Motor neuron (in vitro differentiated cells): ENCODE results near the gene RGPD3. TPM values are rescaled to one million over a fixed set of nuclear protein-coding genes. Genes with fewer than 3 reads are reported as not detected.
"Not testable (repeated sequence)": the region's sequence is repeated elsewhere in the genome, so short reads cannot be mapped to it uniquely, and the experiment has no call there.

Experiments used
- ATAC-seq, 8 experiments: fragments of 200-7000 bp; cut with Tn5 transposase; replicated peaks in 6 of 8; 2 replicates each; pipeline ENCODE4 v1.8.0; 2021; ENCODE audit warnings: mild to moderate bottlenecking in 8 of 8, moderate library complexity in 8 of 8
- H3K27ac ChIP-seq, 2 donors: fragments of 250-450 bp; sonication (Bioruptor Pico); 2 replicates each; pipeline ENCODE4 v1.9.0; 2021; ENCODE audit warnings: antibody characterized with exemption in 2 of 2, mild to moderate bottlenecking in 2 of 2, moderate library complexity in 1 of 2
- H3K4me1 ChIP-seq, 2 donors: fragments of 250-450 bp; sonication (Bioruptor Pico); replicated peaks in 1 of 2; 2 replicates each; pipeline ENCODE4 v1.6.1; 2021; ENCODE audit warnings: antibody characterized with exemption in 2 of 2, mild to moderate bottlenecking in 2 of 2, moderate library complexity in 1 of 2
- H3K4me3 ChIP-seq, 5 donors: fragments of 250-450 bp; sonication (Bioruptor Pico); 2 replicates each; pipeline ENCODE4 v1.9.0; 2021; ENCODE audit warnings: antibody characterized with exemption in 5 of 5, mild to moderate bottlenecking in 5 of 5, moderate library complexity in 4 of 5
- WGBS, 10 experiments: fragments of 450-650 bp; shearing (Covaris generic); methylation state at CpG; one replicate each; pipeline ENCODE4 v1.0.0; 2022; 5-methylcytosine and 5-hydroxymethylcytosine counted together
- in situ Hi-C, 9 experiments: fragments of 400-800 bp; cut with MboI; loops; one replicate each; pipeline ENCODE4 v1.15.0; 2021; ENCODE audit warnings: low sequenced_read_pairs in 9 of 9, low pct_unique_long_range_greater_than_20kb in 2 of 9; ENCODE audit not compliant: unreplicated experiment in 9 of 9
- total RNA-seq, 8 experiments: library from RNA; unstranded; fragments of 300-600 nt; gene quantifications; 2 replicates each; pipeline versions ENCODE4 v1.2.3 to v1.2.4, GENCODE V29; 2022

The RGPD3 gene
- total RNA-seq, 8 experiments from 2014 or later, result 0.29 to 0.76 (median 0.58) TPM

DNA sequence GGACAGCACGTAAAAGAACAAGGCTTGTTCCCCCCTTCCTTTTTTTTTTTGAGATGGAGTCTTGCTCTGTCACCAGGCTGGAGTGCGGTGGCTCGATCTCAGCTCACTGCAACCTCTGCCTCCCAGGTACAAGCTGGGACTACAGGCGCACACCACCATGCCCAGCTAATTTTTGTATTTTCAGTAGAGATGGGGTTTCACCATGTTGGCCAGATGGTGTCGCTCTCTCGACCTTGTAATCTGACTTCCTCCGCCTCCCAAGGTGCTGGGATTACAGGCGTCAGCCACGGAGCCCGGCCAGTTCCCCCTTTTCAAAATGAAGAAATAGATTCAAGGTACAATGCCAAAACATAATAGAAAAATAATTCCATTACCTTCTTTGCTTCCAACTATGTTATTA, 6.3 kb downstream of the RGPD3 start:
- WGBS, 10 experiments, result no CpG with 5 or more reads among the region's 10 CpGs
- in situ Hi-C loops, H3K4me3 ChIP-seq, H3K4me1 ChIP-seq, H3K27ac ChIP-seq: not testable (repeated sequence)
- ATAC-seq, result peak in 1 of 8 experiments; percentile 57

DNA sequence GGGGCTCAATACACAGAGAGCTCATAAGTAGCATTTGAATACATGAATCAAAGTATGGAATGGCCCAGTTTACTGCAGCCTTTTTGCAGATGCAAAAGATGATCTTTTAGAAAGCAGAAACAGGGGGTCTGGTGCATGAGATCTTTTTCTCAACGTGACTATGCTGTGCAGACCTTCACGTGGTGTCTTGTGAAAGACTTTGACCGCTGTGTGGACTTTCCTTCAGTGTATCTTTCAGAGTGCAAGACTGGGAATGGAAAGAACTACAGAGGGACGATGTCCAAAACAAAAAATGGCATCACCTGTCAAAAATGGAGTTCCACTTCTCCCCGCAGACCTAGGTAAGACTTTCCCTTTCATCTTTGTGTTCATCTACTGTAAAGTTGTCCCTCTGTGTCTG, 77.5 kb downstream of the RGPD3 start:
- H3K27ac ChIP-seq, in situ Hi-C loops, ATAC-seq, H3K4me3 ChIP-seq, H3K4me1 ChIP-seq: not testable (repeated sequence)
- WGBS, 10 experiments, result no CpG with 5 or more reads among the region's 5 CpGs

DNA sequence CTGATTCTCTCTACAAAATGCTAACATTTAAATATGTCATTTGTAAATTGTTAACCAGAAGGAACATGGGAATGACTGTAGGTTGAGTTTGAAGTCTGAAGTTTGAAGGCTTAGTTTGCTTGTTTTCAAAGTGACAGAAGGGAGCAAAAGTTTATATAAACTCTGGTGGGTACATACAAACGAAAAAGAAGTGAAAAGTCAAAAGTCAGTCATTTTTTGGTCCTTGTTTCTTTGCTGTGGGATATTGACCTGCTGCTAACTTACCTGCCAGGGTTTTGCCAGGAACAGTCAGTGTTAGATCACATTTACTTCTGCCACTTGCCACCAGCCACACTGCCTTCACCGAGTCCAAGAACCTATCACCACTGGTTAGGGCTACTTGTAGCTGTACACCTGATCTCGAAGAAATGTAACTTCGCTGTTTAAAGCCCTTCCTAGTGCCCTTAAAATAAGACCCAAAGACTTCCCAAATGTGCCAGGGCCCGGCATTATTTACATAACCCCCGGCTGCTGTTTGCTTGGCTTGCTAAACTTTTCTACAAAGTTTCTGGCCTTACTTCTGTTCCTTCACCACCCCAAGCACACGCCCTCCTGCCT, 79.3 kb downstream of the RGPD3 start:
- H3K27ac ChIP-seq, ATAC-seq, H3K4me3 ChIP-seq, H3K4me1 ChIP-seq, in situ Hi-C loops: not testable (repeated sequence)
- WGBS, 10 experiments, result 20 to 75% (median 57%) methylated on average over 1 to 5 of the region's 7 CpGs; no CpG with 5 or more reads in 6 of the 10 experiments

DNA sequence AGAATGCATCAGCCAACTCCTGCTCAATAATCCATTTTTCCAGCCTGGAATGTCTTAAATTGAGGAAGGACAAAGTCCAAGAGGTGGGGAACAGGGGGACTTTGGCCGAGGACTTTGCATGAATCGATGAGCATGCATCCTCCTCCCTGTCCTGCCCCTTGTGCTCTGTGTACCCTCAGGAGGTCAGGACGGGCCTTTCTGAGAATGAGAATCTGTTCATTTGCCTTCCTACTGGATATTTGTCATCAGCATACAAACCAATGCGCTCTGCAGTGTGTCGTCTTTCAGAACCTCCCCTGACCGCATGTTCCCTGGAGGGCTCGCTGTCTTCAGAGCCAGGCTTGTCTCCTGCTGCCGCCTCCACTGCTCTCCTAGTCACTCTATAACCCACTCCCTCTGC, 83.7 kb downstream of the RGPD3 start:
- H3K27ac ChIP-seq, H3K4me1 ChIP-seq, H3K4me3 ChIP-seq, in situ Hi-C loops: not testable (repeated sequence)
- 17 to 82% methylated on average over 2 to 4 of the region's 8 CpGs; no CpG with 5 or more reads in 8 of the 10 experiments for WGBS, 10 experiments
- peak in 3 of 8 experiments; percentile 67 to 78 (median 77) for ATAC-seq

DNA sequence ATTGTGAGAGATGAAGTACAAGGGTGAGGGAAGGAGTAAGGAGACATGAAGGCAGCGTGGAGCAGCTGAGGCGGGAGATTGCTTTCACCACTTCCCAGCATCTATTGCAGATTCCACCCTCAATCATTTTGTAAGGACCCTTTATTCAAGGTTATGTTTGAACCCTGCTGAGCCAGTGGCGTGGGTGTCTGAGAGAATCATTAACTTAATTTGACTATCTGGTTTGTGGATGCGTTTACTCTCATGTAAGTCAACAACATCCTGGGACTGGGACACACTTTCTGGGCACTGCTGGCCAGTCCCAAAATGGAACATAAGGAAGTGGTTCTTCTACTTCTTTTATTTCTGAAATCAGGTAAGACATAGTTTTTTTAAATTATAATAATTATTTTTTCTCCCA, 86.3 kb downstream of the RGPD3 start:
- H3K27ac ChIP-seq, H3K4me1 ChIP-seq, ATAC-seq, H3K4me3 ChIP-seq, in situ Hi-C loops: not testable (repeated sequence)
- 100% methylated on average over 1 of the region's 4 CpGs; no CpG with 5 or more reads in 9 of the 10 experiments for WGBS, 10 experiments

DNA sequence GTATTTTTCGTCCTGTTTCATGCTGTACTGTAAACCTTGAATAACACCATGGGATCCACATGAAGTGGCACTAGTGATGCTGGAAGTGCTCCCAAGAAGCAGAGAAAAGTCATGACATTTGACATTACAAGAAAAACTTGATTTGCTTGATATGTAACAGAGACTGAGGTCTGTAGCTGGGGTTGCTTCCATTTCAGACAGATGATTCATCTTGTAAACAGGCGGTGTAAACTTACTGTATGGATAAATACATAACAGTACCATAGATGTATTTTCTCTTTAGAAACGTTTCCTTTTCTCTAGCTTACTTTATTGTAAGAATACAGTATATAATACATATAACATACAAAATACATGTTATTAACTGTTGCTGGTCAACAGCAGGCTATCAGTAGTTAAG, 88.6 kb downstream of the RGPD3 start:
- H3K27ac ChIP-seq, H3K4me1 ChIP-seq, in situ Hi-C loops, ATAC-seq, H3K4me3 ChIP-seq: not testable (repeated sequence)
- WGBS, 10 experiments, result no CpG with 5 or more reads among the region's 3 CpGs

DNA sequence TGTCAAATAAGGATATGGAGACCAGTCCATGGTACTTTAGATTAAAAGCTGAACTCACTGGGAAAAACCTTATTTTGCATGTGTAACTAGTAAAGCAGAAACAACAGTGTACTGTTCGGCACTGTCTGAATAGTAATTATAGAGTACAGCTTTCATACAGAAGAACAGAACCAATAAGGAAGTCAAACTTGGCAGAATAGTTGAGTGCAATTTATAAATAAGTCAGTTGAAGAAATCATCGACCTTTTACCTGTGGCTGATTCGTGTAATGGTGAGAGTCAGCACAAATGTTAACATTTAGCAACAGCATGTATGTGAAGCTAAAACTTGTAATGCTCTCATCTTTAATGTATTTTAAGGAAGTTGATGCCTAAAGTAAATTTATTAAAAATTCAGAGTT, 99.0 kb downstream of the RGPD3 start:
- in situ Hi-C loops, H3K27ac ChIP-seq, H3K4me1 ChIP-seq, H3K4me3 ChIP-seq, ATAC-seq: not testable (repeated sequence)
- WGBS, 10 experiments, result no CpG with 5 or more reads among the region's 3 CpGs

DNA sequence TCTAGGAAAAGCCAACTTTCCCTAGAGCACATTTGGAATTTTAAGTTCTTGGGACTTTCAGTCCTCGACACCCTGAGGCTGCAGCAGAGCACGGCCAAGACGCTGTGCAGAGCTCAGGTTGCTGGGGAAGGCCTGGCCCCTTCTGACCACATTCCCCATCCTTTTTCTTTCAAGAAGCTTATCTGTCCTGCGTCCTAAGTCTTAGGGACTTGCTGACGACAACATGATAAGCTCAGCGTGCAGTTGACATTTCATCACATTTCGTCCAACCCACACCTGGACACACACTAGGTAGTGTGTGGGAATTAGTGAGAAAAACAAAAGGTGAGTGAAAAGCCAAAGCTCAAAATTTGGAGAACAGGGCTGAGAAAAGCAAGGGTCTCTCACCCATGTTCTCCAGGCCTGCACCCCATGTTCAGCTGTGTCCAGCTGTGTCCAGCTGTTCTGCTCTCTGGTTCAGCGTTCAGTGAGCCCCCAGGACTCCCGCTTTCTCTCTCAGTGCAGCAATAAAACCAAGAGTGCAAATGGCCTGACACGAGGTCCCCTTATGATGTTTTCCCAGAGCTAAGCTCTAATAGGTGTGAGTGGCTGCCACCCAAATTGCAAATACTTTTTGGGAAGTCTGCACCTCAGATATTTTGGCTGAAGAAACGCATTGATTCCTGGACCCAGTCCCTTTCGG, 101.9 kb downstream of the RGPD3 start:
- no peak for ATAC-seq
- 50 to 100% (median 84%) methylated on average over 1 to 10 of the region's 12 CpGs; no CpG with 5 or more reads in 4 of the 10 experiments for WGBS, 10 experiments
- no peaks in the 10 kb centered on the region for H3K4me1 ChIP-seq
- no peak overlapping the region for H3K27ac ChIP-seq
- in situ Hi-C loops, result no loop called here
- H3K4me3 ChIP-seq, result no peak overlapping the region

DNA sequence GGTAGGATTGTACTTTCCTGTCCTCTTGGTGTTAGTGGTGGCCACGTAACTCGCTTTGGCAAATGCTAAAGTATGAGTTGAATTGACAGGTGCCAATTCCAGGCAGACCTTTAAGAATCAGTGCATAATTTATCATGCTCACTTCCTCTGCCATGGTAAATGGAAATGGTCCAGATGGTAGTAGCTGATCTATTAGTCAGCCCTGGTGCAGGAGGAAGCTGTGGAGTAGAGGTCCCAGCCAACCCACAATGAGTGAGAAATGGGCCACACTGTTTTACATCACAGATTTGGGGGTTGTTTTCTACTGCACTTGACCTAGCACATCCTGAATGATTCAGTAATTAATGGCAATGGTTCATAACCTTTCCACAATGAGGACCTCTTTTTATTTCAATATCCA, 104.4 kb downstream of the RGPD3 start:
- H3K4me3 ChIP-seq, result no peak overlapping the region
- WGBS, 10 experiments, result 50 to 100% (median 56%) methylated on average over 1 to 2 of the region's 2 CpGs; no CpG with 5 or more reads in 5 of the 10 experiments

DNA sequence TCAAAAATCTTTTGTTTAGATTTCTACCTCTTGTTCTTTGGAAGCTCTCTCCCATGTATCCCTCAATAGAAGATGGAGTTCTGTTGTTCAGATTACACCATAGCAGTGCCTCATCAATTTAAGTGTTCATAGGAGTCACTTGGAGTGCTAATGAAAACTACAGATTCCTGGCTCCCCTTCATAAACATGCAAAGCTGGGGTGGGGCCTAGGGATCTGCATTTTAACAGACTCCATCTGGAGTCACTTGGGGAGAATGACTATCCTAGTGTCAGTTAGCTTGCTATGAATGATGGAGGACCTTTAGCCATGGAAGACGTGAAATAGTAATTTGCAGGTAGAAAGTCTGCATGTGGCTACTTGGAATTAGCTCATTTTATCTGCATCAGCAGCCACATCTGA, 105.4 kb downstream of the RGPD3 start:
- peak in 2 of 8 experiments; percentile 78 to 81 for ATAC-seq
- H3K4me1 ChIP-seq, result no peaks in the 10 kb centered on the region
- H3K27ac ChIP-seq, result no peak overlapping the region
- WGBS, 10 experiments, result 0 to 17% (median 0%) methylated on average over 1 of the region's 1 CpG; no CpG with 5 or more reads in 6 of the 10 experiments
- H3K4me3 ChIP-seq, result no peak overlapping the region
- in situ Hi-C loops, result no loop called here

More for the DNA sequence above, 104.4 kb downstream of the RGPD3 start:
- Histone ChIP-seq H3K27ac (no peak overlapping the region), H3K4me1 (no peaks in the 10 kb centered on the region)
- in situ Hi-C loops, result no loop called here
- no peak for ATAC-seq

DNA sequence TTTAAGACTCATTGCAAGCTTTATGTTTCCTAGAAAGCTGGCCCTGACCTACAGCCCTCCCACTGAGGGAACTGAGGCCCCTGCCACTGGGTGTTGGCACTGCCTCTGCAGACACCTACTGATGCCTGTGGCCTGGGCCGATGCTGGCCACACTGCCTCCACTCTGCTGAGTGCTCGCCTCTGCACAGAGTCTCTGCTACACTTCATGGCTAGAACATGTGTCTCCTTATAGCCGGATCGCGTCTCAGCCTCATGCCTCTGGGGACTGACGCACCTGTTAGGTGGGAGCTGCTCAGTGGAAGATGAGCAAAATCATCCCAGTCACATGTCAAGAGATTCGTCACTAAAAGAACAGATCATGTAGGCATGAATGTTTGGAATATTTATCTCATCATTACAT, 108.7 kb downstream of the RGPD3 start:
- no peak for ATAC-seq
- no peak overlapping the region for H3K27ac ChIP-seq
- in situ Hi-C loops, result no loop called here
- no peak overlapping the region for H3K4me3 ChIP-seq
- WGBS, 10 experiments, result 68 to 100% (median 94%) methylated on average over 1 to 7 of the region's 7 CpGs; no CpG with 5 or more reads in 2 of the 10 experiments
- no peaks in the 10 kb centered on the region for H3K4me1 ChIP-seq

DNA sequence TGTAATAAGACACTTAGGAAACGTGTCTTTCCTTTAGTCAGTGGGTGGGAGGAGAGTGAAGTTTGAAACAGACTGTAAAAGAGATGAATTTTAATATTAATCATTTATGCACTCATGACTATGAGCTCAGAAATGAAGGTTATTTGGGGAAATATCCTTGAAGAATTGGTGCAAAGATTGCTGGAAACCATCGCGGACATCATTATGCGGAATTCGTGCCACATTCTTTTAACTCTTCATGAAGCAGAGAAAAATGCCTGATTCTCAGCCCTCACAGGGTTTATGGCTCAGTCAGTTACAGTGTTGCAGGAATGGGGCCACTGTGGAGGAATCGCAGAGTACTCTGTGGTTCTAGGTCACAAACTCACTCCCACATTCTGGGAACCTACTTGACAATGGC, 109.7 kb downstream of the RGPD3 start:
- no peak overlapping the region for H3K4me3 ChIP-seq
- in situ Hi-C loops, result no loop called here
- no peaks in the 10 kb centered on the region for H3K4me1 ChIP-seq
- H3K27ac ChIP-seq, result no peak overlapping the region
- WGBS, 10 experiments, result 0 to 81% (median 43%) methylated on average over 1 to 6 of the region's 6 CpGs
- peak in 3 of 8 experiments; percentile 57 to 86 (median 74) for ATAC-seq

DNA sequence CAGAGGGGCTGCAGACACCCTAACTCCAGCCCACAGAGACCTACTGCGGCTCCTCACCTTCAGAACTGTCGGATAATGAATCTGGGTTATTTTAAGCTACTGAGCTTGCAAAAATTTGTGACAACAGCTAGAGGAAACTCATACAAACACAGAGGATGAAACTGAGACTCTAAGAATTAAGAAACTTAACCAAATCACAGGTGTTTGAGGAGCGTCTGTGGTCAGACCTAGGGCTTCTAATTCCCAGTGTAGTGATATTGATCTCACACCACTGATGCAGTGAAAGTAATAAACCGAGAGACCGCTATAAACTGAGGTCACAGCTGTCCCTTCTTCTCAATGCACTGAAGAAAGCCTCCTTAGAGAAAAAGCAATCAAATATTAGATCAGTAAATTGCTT, 110.1 kb downstream of the RGPD3 start:
- no peak overlapping the region for H3K4me3 ChIP-seq
- in situ Hi-C loops, result no loop called here
- 47 to 98% (median 82%) methylated on average over 1 to 5 of the region's 5 CpGs; no CpG with 5 or more reads in 2 of the 10 experiments for WGBS, 10 experiments
- H3K4me1 ChIP-seq, result no peaks in the 10 kb centered on the region
- no peak overlapping the region for H3K27ac ChIP-seq
- peak in 1 of 8 experiments; percentile 40 for ATAC-seq

DNA sequence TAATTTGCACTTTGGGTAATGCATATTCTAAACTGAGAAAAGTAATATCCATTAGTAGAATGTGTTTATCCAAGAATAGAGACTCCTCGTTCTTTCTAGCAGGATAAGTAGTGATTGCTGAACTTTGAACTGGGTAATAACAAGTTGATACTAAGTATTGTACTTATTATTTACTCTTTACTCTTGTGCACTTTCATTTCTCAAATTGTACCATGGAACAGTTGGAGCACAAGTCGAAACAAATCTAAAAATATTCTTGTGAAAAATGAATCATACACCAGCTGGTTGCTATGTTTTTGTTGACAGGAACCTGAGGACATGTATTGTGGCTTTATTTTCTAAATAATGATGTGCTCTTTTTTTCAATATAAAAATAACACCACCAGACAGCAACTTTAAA, 111.9 kb downstream of the RGPD3 start:
- ATAC-seq, result no peak
- WGBS, 10 experiments, result 0 to 86% (median 72%) methylated on average over 1 to 2 of the region's 2 CpGs
- no peaks in the 10 kb centered on the region for H3K4me1 ChIP-seq
- H3K4me3 ChIP-seq, result no peak overlapping the region
- in situ Hi-C loops, result no loop called here
- no peak overlapping the region for H3K27ac ChIP-seq
